ENCODE data around the gene DSTN.
A peak's percentile ranks its signal among the peaks of the same experiment; 100 is the strongest.

Gene DSTN

DNA sequence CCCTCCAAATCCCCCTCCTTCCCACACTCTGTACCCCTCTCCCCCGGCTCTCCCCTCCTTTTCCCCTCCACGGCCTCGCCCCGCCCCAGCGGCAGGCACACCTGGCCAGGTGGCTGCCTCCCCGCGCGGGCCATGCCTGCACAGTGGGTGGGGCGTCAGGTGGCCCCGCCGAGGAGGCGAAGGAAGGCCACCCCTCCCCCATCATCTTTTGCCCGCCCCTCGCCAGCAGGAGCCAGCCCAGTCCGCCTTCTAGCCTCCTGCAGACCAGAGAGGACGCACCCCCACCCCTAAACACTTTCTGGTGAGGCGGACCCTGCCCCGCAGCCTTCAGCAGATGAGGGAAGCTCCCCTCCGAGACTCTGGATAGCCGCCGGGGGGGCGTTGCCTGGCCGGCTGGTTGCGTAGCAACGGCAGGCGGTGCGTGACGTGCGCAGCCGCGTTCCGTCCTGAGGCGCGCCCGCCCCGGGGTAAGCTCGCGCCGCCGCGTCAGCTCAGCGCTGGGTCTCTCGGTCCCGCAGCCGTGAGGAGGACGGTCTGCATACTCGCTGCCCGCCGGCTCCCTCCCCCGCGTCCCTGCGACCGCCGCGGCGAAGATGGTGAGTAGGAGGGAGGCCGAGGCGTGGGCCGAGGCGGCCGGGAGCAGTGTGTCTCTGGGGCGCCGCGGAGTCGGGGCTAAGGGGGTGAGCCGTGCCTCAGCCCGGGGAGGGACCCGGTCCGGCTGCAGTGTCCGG, at the start of gene DSTN:
TSS of gene DSTN (plus strand) at position 460 of the 731 bp plus-strand sequence. CDS start at position 594, 134 bp downstream.
- peak within 1 kb of the TSS; percentile 100 for H3K4me3 ChIP-seq
- peak within 1 kb of the TSS; percentile 100 for H3K27ac ChIP-seq
- TF ChIP-seq, protein P1, sequence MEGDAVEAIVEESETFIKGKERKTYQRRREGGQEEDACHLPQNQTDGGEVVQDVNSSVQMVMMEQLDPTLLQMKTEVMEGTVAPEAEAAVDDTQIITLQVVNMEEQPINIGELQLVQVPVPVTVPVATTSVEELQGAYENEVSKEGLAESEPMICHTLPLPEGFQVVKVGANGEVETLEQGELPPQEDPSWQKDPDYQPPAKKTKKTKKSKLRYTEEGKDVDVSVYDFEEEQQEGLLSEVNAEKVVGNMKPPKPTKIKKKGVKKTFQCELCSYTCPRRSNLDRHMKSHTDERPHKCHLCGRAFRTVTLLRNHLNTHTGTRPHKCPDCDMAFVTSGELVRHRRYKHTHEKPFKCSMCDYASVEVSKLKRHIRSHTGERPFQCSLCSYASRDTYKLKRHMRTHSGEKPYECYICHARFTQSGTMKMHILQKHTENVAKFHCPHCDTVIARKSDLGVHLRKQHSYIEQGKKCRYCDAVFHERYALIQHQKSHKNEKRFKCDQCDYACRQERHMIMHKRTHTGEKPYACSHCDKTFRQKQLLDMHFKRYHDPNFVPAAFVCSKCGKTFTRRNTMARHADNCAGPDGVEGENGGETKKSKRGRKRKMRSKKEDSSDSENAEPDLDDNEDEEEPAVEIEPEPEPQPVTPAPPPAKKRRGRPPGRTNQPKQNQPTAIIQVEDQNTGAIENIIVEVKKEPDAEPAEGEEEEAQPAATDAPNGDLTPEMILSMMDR (IDR thresholded peaks at IDR 0.05), result no peak
- DNase-seq (ENCODE audit: low spot score), result peak; percentile 97

DNA sequence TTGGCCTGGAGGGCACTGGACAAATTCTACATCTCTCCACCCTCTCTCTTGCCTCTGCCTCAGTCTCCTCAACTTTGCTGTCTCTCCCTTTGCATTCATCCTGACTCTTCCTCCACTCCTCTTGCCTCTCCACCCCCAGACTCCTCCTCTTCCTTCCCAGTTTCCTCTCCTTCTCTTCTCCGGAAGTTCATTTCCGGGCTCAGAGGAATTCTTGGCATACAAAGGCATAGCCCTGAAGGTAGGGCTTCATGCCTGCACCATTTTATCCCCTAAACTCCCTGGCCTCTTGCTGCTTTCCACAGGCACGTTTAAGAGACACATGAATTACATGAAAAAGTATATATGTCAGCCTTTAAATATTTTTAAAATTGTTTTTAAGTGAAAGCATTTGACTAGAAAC, 49.3 kb upstream of the DSTN start:
- Histone ChIP-seq H3K4me3 (no peak overlapping the region), H3K27ac (no peak overlapping the region)
- TF ChIP-seq, protein P1 (IDR thresholded peaks at IDR 0.05), result no peak
- no peak for DNase-seq (ENCODE audit: low spot score)

DNA sequence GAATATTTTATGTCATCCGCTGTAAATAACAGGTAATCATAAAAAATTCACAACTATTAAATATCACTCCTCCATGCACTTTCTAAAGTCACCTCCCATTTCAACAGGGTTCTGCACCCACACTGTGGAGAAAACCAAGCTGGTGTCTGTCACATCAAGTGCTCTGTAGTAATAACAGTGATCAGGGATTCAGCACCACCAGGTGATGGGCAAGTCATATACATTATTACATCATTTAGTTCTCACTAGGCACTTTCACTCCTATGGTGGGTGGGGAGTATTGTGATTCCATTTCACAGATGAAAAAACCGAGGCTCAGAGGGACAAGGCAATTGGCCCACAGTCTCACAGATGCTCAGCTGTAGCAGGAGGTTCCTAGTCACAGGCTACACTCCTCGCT, 47.3 kb upstream of the DSTN start:
- TF ChIP-seq, protein P1 (IDR thresholded peaks at IDR 0.05), result no peak
- H3K27ac ChIP-seq, result no peak overlapping the region
- H3K4me3 ChIP-seq, result no peak overlapping the region
- DNase-seq (ENCODE audit: low spot score), result no peak

DNA sequence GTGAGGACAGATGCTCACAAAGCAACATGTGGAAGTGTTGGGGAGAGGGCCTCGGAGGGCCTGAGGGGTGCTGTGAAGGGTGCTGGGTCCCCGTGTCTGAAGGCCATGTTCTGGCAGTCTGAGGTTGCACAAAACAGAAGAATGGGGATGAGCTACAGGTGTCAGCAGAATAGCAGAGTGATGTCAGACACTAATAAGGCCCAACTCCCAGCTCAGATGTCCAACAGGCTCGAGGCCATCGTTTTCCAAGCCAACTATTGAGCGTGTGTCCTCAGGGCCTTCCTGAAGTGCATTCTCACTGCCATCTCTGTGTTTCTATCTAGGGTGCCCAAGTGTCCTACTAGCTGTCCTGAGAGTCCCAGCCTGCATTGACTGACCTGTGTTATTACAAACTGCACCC, 46.5 kb upstream of the DSTN start:
- H3K27ac ChIP-seq, result no peak overlapping the region
- DNase-seq (ENCODE audit: low spot score), result no peak
- TF ChIP-seq, protein P1 (IDR thresholded peaks at IDR 0.05), result no peak
- H3K4me3 ChIP-seq, result no peak overlapping the region

DNA sequence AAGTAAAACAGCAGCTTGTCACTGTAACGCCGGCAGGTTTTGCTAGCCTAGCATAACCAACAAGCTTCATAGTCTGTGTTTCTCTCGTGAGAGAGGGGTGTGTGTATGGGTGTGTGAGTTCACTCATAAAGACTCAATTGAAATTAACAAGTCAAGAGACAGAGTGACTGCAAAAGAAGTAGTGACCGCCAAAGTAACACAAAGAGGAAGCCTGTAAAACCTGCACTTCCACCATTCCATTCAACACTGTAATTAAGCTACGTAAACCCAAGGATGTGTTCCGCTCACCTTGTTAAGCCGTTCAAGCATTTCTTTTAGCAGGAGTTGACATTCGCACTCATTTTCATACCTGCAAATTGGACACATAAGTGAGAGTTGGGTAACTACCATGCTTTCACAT, 45.3 kb upstream of the DSTN start:
- DNase-seq (ENCODE audit: low spot score), result no peak
- Histone ChIP-seq H3K27ac (no peak overlapping the region), H3K4me3 (no peak overlapping the region)
- TF ChIP-seq, protein P1 (IDR thresholded peaks at IDR 0.05), result no peak

- Histone ChIP-seq H3K4me3 (no peak overlapping the region), H3K27ac (no peak overlapping the region)
- TF ChIP-seq, protein P1 (IDR thresholded peaks at IDR 0.05), result no peak
- no peak for DNase-seq (ENCODE audit: low spot score)
Observed at GRCh38 chr20:17525132-17525531, 44.7 kb upstream of the DSTN start.

DNA sequence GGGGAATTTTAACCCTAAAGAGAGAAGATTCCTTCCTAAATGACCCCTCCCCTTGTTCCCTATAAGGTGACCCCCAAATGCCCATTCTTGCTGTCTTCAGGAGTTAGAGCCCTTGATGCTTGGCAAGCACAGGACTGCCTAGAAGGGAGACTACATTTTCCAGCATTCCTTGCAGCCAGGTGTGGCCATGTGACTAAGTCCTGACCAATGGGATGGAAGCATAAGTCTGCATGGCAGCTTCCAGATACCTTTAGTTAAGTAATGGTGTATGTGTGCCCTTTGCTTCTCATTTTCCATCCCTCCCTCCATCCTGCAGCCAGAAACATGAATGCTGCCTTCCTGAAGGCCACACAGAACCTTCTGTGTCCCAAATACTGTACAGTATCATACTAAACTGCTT, 44.2 kb upstream of the DSTN start:
- no peak overlapping the region for H3K27ac ChIP-seq
- TF ChIP-seq, protein P1 (IDR thresholded peaks at IDR 0.05), result no peak
- DNase-seq (ENCODE audit: low spot score), result no peak

More for the DNA sequence above, 44.2 kb upstream of the DSTN start:
- no peak overlapping the region for H3K4me3 ChIP-seq
